BE2C (cell line): ENCODE results near the gene GHITM.

Source experiments
- DNase-seq: peaks from one replicate; pipeline ENCODE4 v3.0.0-alpha.2; 2020
- H3K27me3 ChIP-seq: fragments of 250-450 bp; sonication (Bioruptor Pico); 2 replicates; pipeline ENCODE4 v1.5.1; 2020; ENCODE audit warnings: mild to moderate bottlenecking
- H3K36me3 ChIP-seq: fragments of 250-450 bp; sonication (Bioruptor Pico); 2 replicates; pipeline ENCODE4 v1.5.1; 2020; ENCODE audit warnings: mild to moderate bottlenecking
- H3K4me1 ChIP-seq: fragments of 250-450 bp; sonication (Bioruptor Pico); 2 replicates; pipeline ENCODE4 v1.5.1; 2020
- H3K4me3 ChIP-seq: 2 replicates; pipeline ENCODE4 v1.5.1; 2011; ENCODE audit warnings: low read depth, low read length
- H3K9me3 ChIP-seq: fragments of 250-450 bp; sonication (Bioruptor Pico); 2 replicates; pipeline ENCODE4 v1.5.1; 2020
- CTCF ChIP-seq: IDR thresholded peaks from 2 replicates; pipeline ENCODE4 v1.5.1; 2012; ENCODE audit warnings: mild to moderate bottlenecking, low read depth, low read length

Gene GHITM

GRCh38 chr10:84190621-84191020 lies 51.3 kb downstream of the GHITM start:
- no peak for TF ChIP-seq CTCF
- no peaks in the 10 kb centered on the region for H3K36me3 ChIP-seq
- H3K9me3 ChIP-seq, result no peaks in the 10 kb centered on the region
- H3K27me3 ChIP-seq, result peaks cover 4% of the 10 kb centered on the region
- H3K4me1 ChIP-seq, result no peaks in the 10 kb centered on the region
- H3K4me3 ChIP-seq, result no peak overlapping the region
- no peak for DNase-seq

GRCh38 chr10:84191106-84191505 lies 51.8 kb downstream of the GHITM start:
- Histone ChIP-seq H3K36me3 (no peaks in the 10 kb centered on the region), H3K27me3 (peaks cover 4% of the 10 kb centered on the region), H3K9me3 (no peaks in the 10 kb centered on the region), H3K4me1 (no peaks in the 10 kb centered on the region), H3K4me3 (no peak overlapping the region)
- no peak for DNase-seq
- no peak for TF ChIP-seq CTCF

- Histone ChIP-seq H3K36me3 (no peaks in the 10 kb centered on the region), H3K9me3 (no peaks in the 10 kb centered on the region), H3K27me3 (peaks cover 4% of the 10 kb centered on the region), H3K4me3 (no peak overlapping the region), H3K4me1 (no peaks in the 10 kb centered on the region)
- no peak for TF ChIP-seq CTCF
- DNase-seq, result no peak
These were observed 54.0 kb downstream of the GHITM start for GRCh38 chr10:84193327-84193726.

GRCh38 chr10:84193846-84194423 lies 54.6 kb downstream of the GHITM start:
- Histone ChIP-seq H3K9me3 (no peaks in the 10 kb centered on the region), H3K27me3 (peaks cover 4% of the 10 kb centered on the region), H3K36me3 (no peaks in the 10 kb centered on the region), H3K4me1 (no peaks in the 10 kb centered on the region), H3K4me3 (peak overlapping the region; percentile 43)
- DNase-seq, result no peak
- TF ChIP-seq CTCF, result no peak

- H3K36me3 ChIP-seq, result no peaks in the 10 kb centered on the region
- DNase-seq, result peak; percentile 55
- no peak for TF ChIP-seq CTCF
- H3K4me1 ChIP-seq, result no peaks in the 10 kb centered on the region
- no peaks in the 10 kb centered on the region for H3K9me3 ChIP-seq
- H3K4me3 ChIP-seq, result peak within 1 kb of the TSS; percentile 43
- H3K27me3 ChIP-seq, result peaks cover 4% of the 10 kb centered on the region
These were observed 55.2 kb downstream of the GHITM start, which contains the start of gene CDHR1 for GRCh38 chr10:84194424-84195043. TSS of gene CDHR1 (plus strand) at chr10:84194537. CDS start at chr10:84194761, 224 bp downstream.
